ENCODE results near the gene SLC6A1. TPM values are rescaled to one million over a fixed set of nuclear protein-coding genes. Genes with fewer than 3 reads are reported as not detected.

SLC6A1 gene
- total and polyA plus RNA-seq, 2 of the 4 experiments (the other 2 are of a cell fraction), result 0.02 TPM; not detected in 1

DNA sequence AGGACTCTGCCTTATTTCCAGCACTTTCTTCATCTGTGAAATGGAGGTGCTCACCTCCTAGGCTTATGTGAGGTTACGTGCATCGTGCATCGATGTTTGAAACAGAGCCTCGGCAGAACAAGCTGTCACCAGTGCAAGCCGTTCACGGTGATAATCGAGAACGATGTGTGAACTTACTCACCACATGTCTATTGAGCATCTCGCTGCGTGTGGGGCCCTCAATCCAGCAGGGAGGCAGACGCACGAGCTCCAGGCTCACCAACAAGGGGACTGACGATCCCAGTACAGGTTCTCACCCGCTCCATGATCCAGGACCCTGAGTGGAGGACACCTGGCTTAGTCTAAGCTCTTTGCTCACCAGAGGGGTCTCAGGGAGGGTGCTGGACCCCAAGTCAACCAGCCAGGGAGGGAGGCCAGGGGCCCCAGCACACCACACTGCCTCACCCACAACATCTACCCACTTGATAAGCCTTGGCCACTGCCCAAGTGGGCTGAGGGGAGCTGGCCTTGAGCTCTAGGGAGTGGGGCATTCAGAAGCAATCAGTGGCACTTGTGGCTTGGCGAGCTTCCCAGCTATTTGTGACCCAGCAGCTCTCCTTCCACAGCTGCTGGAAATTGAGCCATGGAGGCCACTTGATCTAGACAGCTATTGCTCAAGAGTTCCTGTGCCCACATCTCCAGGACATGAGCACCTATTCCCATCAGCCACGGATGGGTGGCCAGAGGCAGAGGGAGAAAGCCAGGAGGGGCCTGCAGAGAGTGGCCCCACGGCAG lies 34.4 kb upstream of the SLC6A1 start (continued):
- TF ChIP-seq RCOR1 (IDR thresholded peaks at IDR 0.05; ENCODE audit: insufficient replicate concordance, low read length), result no peak

- Histone ChIP-seq H2AFZ (replicated peaks; ENCODE audit: low read length, poor library complexity) (no peak overlapping the region), H4K20me1 (ENCODE audit: insufficient read depth, low read length) (0 out of 2 replicates have a peak, but pooled peaks cover 4% of the 10 kb centered on the region), H2BK120ac (ENCODE audit: low read depth, low read length) (no peak overlapping the region), H3K4me1 (ENCODE audit: control insufficient read depth, insufficient read depth, low read length) (no peaks in the 10 kb centered on the region), H3K14ac (replicated peaks; ENCODE audit: low read depth, low read length) (no peak overlapping the region), H3K27ac (ENCODE audit: insufficient read depth, low read length) (no peak overlapping the region), H3K9me3 (ENCODE audit: control insufficient read depth, insufficient read depth, low read length) (no peaks in the 10 kb centered on the region), H4K5ac (ENCODE audit: low read depth, low read length) (no peak overlapping the region), H3K4me3 (ENCODE audit: insufficient read depth, low read depth, low read length) (no peak overlapping the region), H3K4me2 (ENCODE audit: low read depth, low read length) (no peak overlapping the region), H2BK5ac (ENCODE audit: low read depth, low read length, poor library complexity, severe bottlenecking) (no peak overlapping the region), H2AK5ac (ENCODE audit: low read depth, low read length) (no peak overlapping the region), H3K18ac (ENCODE audit: low read depth, low read length) (no peak overlapping the region), H3K27me3 (ENCODE audit: control insufficient read depth, insufficient read depth, low read length) (peaks cover 32% of the 10 kb centered on the region), H3K9me1 (ENCODE audit: insufficient read depth, low read length) (no peaks in the 10 kb centered on the region), H3K56ac (ENCODE audit: extremely low read depth, insufficient read depth, low read length) (no peak overlapping the region), H4K91ac (ENCODE audit: insufficient read depth, low read depth, low read length) (no peak overlapping the region), H3K9ac (ENCODE audit: low read depth, low read length) (no peak overlapping the region), H4K8ac (ENCODE audit: low read depth in 2 of 2, low read length in 2 of 2) (no peak overlapping the region), H3K4ac (ENCODE audit: low read depth, low read length) (no peak overlapping the region), H3K23ac (ENCODE audit: low read depth, low read length) (no peak overlapping the region), H2BK15ac (ENCODE audit: low read depth, low read length) (no peak overlapping the region), H2BK20ac (ENCODE audit: low read depth, low read length) (no peak overlapping the region), H2AK9ac (replicated peaks; ENCODE audit: low read depth, low read length, poor library complexity) (no peak overlapping the region), H3K36me3 (ENCODE audit: control insufficient read depth, insufficient read depth, low read length) (no peaks in the 10 kb centered on the region), H3K79me1 (ENCODE audit: low read depth in 1 of 2, low read length in 2 of 2) (no peaks in the 10 kb centered on the region)
- in situ Hi-C loops (cut with MboI; ENCODE audit: low sequenced_read_pairs), result no loop called here
- CTCF ChIA-PET, result no interaction called here
- no peak for TF ChIP-seq BHLHE40 (IDR thresholded peaks at IDR 0.05; ENCODE audit: low read depth, low read length)
- no peak for TF ChIP-seq CTCF (conservative IDR thresholded peaks at IDR 0.05; ENCODE audit: low read depth, low read length)
- TF ChIP-seq RAD21 (IDR thresholded peaks at IDR 0.05; ENCODE audit: low read length), result no peak
- TF ChIP-seq USF2 (IDR thresholded peaks at IDR 0.05; ENCODE audit: low read depth, low read length), result no peak
- no peak for TF ChIP-seq ELK1 (IDR thresholded peaks at IDR 0.05; ENCODE audit: borderline replicate concordance, low read depth, low read length)
- DNase-seq (no peak), ATAC-seq (ENCODE audit: low read depth) (no peak)
- BruUV-seq (replicated peaks), result no TSS peak
- POLR2A ChIA-PET (ENCODE audit: unreplicated experiment), result no interaction called here
- dilution Hi-C loops (cut with HindIII; ENCODE audit: low sequenced_read_pairs, unreplicated experiment), result no loop called here
- 59% methylated on average over 4 of the region's 6 CpGs; no CpG with 5 or more reads in 1 of the 2 experiments for WGBS, 2 experiments (ENCODE audit: extremely low coverage in 2 of 2, insufficient read length in 1 of 2)
- intact Hi-C loops (cut with micrococcal nuclease), result no loop called here
Observed at GRCh38 chr3:10960255-10960654, 32.3 kb upstream of the SLC6A1 start.

Measured in IMR-90 (cell line).